Esophagus muscularis mucosa (tissue), 3 donors: ENCODE results near the gene NUP155.

Experiments used
- EP300 ChIP-seq: sonication (generic); formaldehyde crosslinking; IDR thresholded peaks from one replicate; pipeline ENCODE4 v1.6.1; 2017; ENCODE audit warnings: antibody characterized with exemption
- TF ChIP-seq, protein P1 (sequence below), 3 experiments: fragments of 200-600 bp in 2 of 3; fragments of 450-650 bp in 1 of 3; sonication (generic) in 2 of 3; IDR thresholded peaks; one replicate each; pipeline ENCODE4 v1.5.1; 2017 to 2019; ENCODE audit warnings: antibody characterized with exemption in 3 of 3, mild to moderate bottlenecking in 2 of 3, moderate library complexity in 1 of 3

DNA sequence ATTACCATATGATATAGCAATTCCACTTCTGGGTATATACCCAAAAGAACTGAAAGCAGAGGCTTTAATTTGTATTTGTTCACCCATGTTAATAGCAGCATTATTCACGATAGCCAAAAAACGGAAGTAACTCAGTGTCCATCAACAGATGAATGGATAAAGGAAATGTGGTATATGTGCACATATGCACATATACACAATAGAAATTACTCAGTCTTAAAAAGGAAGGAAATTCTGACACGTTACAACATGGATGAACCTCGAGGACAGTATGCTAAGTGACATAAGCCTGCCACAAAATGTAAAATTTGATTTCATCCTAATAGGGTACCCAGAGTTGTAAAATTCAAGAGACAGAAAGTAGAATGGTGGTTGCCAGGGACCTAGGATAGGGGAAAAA is 54.9 kb downstream of the NUP155 start:
- TF ChIP-seq, protein P1, sequence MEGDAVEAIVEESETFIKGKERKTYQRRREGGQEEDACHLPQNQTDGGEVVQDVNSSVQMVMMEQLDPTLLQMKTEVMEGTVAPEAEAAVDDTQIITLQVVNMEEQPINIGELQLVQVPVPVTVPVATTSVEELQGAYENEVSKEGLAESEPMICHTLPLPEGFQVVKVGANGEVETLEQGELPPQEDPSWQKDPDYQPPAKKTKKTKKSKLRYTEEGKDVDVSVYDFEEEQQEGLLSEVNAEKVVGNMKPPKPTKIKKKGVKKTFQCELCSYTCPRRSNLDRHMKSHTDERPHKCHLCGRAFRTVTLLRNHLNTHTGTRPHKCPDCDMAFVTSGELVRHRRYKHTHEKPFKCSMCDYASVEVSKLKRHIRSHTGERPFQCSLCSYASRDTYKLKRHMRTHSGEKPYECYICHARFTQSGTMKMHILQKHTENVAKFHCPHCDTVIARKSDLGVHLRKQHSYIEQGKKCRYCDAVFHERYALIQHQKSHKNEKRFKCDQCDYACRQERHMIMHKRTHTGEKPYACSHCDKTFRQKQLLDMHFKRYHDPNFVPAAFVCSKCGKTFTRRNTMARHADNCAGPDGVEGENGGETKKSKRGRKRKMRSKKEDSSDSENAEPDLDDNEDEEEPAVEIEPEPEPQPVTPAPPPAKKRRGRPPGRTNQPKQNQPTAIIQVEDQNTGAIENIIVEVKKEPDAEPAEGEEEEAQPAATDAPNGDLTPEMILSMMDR (IDR thresholded peaks at IDR 0.05), result no peak
- TF ChIP-seq EP300, result no peak
